Measurements from ENCODE around the gene TMEM176A.
"Not testable (repeated sequence)": the region's sequence is repeated elsewhere in the genome, so short reads cannot be mapped to it uniquely, and the experiment has no call there.

Gene TMEM176A

GRCh38 chr7:150788474-150789269 lies 11.9 kb upstream of the TMEM176A start:
- no peak for DNase-seq (ENCODE audit: low read depth in 3 of 3)

GRCh38 chr7:150790416-150791075 lies 10.0 kb upstream of the TMEM176A start:
- no peak for DNase-seq (ENCODE audit: low read depth in 3 of 3)

- DNase-seq (ENCODE audit: low read depth in 3 of 3): no peak
Measured at GRCh38 chr7:150791304-150791703, 9.3 kb upstream of the TMEM176A start.

GRCh38 chr7:150791746-150792452 lies 8.7 kb upstream of the TMEM176A start:
- no peak for DNase-seq (ENCODE audit: low read depth in 3 of 3)

- no peak for DNase-seq (ENCODE audit: low read depth in 3 of 3)
Measured at GRCh38 chr7:150793569-150794238, 6.9 kb upstream of the TMEM176A start.

GRCh38 chr7:150797661-150798060 lies 2.9 kb upstream of the TMEM176A start:
- no peak for DNase-seq (ENCODE audit: low read depth in 3 of 3)

GRCh38 chr7:150799156-150799555 lies 1.4 kb upstream of the TMEM176A start:
- DNase-seq (ENCODE audit: low read depth in 3 of 3): no peak

GRCh38 chr7:150799741-150800580 lies 608 bp upstream of the TMEM176A start, which contains the start of gene TMEM176B:
TSS of gene TMEM176B (minus strand) at chr7:150800364. CDS start at chr7:150796569, 3,795 bp downstream.
- DNase-seq (ENCODE audit: low read depth in 3 of 3): no peak

GRCh38 chr7:150801242-150801945 lies 825 bp downstream of the TMEM176A start:
- no peak for DNase-seq (ENCODE audit: low read depth in 3 of 3)

GRCh38 chr7:150801946-150802771 lies 1.6 kb downstream of the TMEM176A start:
- DNase-seq (ENCODE audit: low read depth in 3 of 3): no peak

GRCh38 chr7:150803161-150803860 lies 2.7 kb downstream of the TMEM176A start:
- no peak for DNase-seq (ENCODE audit: low read depth in 3 of 3)

- DNase-seq (ENCODE audit: low read depth in 3 of 3): no peak
Measured at GRCh38 chr7:150804802-150805201, 4.2 kb downstream of the TMEM176A start.

GRCh38 chr7:150805864-150806263 lies 5.3 kb downstream of the TMEM176A start:
- no peak for DNase-seq (ENCODE audit: low read depth in 3 of 3)

GRCh38 chr7:150806454-150806853 lies 5.9 kb downstream of the TMEM176A start:
- DNase-seq (ENCODE audit: low read depth in 3 of 3): no peak

GRCh38 chr7:150806863-150807262 lies 6.3 kb downstream of the TMEM176A start:
- no peak for DNase-seq (ENCODE audit: low read depth in 3 of 3)

- DNase-seq (ENCODE audit: low read depth in 3 of 3): not testable (repeated sequence)
Measured at GRCh38 chr7:150807616-150808438, 7.3 kb downstream of the TMEM176A start.

GRCh38 chr7:150814328-150815001 lies 13.9 kb downstream of the TMEM176A start:
- DNase-seq (ENCODE audit: low read depth in 3 of 3): no peak
